Fibroblast of lung (primary cell): ENCODE measurements around the gene SBF2.

Experiments used
- EZH2 ChIP-seq: IDR thresholded peaks from 2 replicates; pipeline ENCODE4 v1.5.1; 2012; ENCODE audit warnings: low read length, control low read depth, mild to moderate bottlenecking; ENCODE audit errors: missing control alignments
- TF ChIP-seq, protein P1 (sequence below), 2 donors: IDR thresholded peaks in 1 of 2; conservative IDR thresholded peaks in 1 of 2; 1 replicate in 1 of 2; 2 replicates in 1 of 2; pipeline ENCODE4 v1.5.1; 2011 to 2012; ENCODE audit warnings: low read length in 2 of 2, control low read depth in 1 of 2, inconsistent platforms in 1 of 2, low read depth in 1 of 2, mild to moderate bottlenecking in 1 of 2

DNA sequence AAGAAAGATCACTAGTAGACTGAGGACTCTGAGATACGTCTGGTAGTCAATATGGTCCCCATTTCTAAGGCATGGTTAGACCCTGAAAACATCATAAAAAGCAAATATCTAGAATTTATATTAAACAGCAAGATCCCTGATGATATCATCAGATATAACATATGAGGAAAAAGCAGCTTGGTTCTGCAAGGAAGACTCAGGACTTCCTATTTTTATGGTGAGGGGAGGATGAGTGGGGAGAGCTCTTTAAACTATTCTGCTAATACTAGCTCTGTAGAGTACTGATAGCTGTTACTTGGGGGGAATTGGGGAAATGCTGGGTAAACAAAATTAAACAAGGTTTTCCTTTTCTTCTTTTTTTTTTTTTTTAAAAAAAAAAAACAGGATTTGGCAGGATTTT, 394.3 kb downstream of the SBF2 start:
- TF ChIP-seq, protein P1, sequence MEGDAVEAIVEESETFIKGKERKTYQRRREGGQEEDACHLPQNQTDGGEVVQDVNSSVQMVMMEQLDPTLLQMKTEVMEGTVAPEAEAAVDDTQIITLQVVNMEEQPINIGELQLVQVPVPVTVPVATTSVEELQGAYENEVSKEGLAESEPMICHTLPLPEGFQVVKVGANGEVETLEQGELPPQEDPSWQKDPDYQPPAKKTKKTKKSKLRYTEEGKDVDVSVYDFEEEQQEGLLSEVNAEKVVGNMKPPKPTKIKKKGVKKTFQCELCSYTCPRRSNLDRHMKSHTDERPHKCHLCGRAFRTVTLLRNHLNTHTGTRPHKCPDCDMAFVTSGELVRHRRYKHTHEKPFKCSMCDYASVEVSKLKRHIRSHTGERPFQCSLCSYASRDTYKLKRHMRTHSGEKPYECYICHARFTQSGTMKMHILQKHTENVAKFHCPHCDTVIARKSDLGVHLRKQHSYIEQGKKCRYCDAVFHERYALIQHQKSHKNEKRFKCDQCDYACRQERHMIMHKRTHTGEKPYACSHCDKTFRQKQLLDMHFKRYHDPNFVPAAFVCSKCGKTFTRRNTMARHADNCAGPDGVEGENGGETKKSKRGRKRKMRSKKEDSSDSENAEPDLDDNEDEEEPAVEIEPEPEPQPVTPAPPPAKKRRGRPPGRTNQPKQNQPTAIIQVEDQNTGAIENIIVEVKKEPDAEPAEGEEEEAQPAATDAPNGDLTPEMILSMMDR (conservative IDR thresholded peaks at IDR 0.05 in 1 of 2, IDR thresholded peaks at IDR 0.05 in 1 of 2; ENCODE audit: low read depth in 1 of 2, low read length in 2 of 2) = no peak
- no peak for TF ChIP-seq EZH2
